GM13976 (cell line): ENCODE measurements around the gene ICE2.
A peak's percentile ranks its signal among the peaks of the same experiment; 100 is the strongest.

Experiments
- DNase-seq: peaks from one replicate; pipeline ENCODE4 v3.0.0; 2012; ENCODE audit warnings: low spot score
- in situ Hi-C: fragments of 300-500 bp; cut with MboI; formaldehyde crosslinking; loops from one replicate; pipeline ENCODE4 v1.12.0; 2022; ENCODE audit warnings: low sequenced_read_pairs, mixed read lengths, inconsistent platforms; ENCODE audit not compliant: unreplicated experiment
- TF ChIP-seq, protein P1 (sequence below): IDR thresholded peaks from 2 replicates; pipeline ENCODE4 v1.5.1; 2012; ENCODE audit warnings: borderline replicate concordance, mild to moderate bottlenecking; ENCODE audit not compliant: insufficient read depth; ENCODE audit errors: extremely low read depth, missing control alignments, control extremely low read depth

ICE2 gene

GRCh38 chr15:60392986-60393790 lies 85.8 kb downstream of the ICE2 start:
- in situ Hi-C loops, result no loop called here
- no peak for DNase-seq
- TF ChIP-seq, protein P1, sequence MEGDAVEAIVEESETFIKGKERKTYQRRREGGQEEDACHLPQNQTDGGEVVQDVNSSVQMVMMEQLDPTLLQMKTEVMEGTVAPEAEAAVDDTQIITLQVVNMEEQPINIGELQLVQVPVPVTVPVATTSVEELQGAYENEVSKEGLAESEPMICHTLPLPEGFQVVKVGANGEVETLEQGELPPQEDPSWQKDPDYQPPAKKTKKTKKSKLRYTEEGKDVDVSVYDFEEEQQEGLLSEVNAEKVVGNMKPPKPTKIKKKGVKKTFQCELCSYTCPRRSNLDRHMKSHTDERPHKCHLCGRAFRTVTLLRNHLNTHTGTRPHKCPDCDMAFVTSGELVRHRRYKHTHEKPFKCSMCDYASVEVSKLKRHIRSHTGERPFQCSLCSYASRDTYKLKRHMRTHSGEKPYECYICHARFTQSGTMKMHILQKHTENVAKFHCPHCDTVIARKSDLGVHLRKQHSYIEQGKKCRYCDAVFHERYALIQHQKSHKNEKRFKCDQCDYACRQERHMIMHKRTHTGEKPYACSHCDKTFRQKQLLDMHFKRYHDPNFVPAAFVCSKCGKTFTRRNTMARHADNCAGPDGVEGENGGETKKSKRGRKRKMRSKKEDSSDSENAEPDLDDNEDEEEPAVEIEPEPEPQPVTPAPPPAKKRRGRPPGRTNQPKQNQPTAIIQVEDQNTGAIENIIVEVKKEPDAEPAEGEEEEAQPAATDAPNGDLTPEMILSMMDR, result no peak

DNA sequence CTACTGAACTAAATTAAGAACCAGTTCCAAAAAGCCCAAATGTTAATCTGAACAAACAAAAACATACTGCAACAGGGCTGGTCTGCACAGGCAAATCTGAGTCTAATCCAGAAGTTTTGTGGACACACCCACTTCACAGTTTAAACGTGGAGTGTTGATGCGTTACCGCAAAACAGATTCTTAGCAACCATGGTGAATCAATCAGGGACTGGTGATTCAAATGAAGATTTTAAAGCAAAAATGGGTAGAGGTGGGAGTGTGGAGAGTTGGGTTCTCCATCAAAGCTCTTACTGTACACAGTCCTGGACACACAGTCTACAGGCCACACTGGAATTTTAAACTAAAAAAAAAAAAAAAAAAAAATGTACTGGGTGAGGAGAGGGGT lies 86.3 kb downstream of the ICE2 start:
- no peak for DNase-seq
- in situ Hi-C loops, result no loop called here
- TF ChIP-seq, protein P1, result no peak

DNA sequence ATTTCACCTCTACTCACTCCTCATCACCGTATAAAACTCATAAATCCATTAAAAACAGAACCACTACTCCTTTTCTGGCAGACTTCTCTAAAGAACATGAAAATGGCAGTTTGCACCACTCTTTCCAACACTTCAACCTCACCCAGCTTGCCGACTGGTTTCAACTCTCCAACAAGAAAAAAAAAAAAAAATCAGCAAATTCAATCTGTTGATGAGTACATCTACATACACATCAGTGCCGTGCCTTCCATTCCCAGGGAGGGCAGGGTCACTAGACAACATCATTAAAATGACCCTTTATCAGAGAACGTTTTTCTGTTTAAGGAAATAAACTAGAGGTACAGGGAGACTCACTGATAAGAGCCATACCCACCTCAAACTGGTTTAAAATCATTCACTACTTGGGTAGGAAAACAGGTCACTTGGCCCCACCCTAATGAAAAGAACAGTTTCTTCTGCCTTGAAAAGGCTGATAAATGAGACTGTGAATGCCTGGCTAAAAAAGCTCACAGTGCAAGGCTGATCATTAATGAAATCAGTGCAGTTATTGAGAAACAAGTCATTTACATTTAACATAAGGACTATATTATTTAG lies 87.1 kb downstream of the ICE2 start:
- DNase-seq, result no peak
- TF ChIP-seq, protein P1, result no peak
- in situ Hi-C loops, result no loop called here

GRCh38 chr15:60390871-60391501 lies 88.0 kb downstream of the ICE2 start:
- TF ChIP-seq, protein P1, result no peak
- no peak for DNase-seq
- in situ Hi-C loops, result no loop called here

- in situ Hi-C loops, result no loop called here
- DNase-seq, result no peak
- TF ChIP-seq, protein P1, result no peak
Observed at GRCh38 chr15:60390231-60390630, 88.7 kb downstream of the ICE2 start.

- in situ Hi-C loops, result no loop called here
- DNase-seq, result peak; percentile 54
- TF ChIP-seq, protein P1, result no peak
Observed at GRCh38 chr15:60389261-60390077, 89.5 kb downstream of the ICE2 start.
